Endothelial cell of umbilical vein (primary cell): Measurements from ENCODE around the gene HOXB4. TPM values are rescaled to one million over a fixed set of nuclear protein-coding genes. Genes with fewer than 3 reads are reported as not detected.

Experiments
- Bru-seq: library from RNA; stranded (reverse); fragments of 400-500 nt; gene quantifications from one replicate; lab custom pipeline; 2021; lab: Mats Ljungman, UMichigan
- BruChase-seq, 2 experiments: library from RNA; stranded (reverse); fragments of 400-500 nt; gene quantifications; one replicate each; lab custom pipeline; 2021; lab: Mats Ljungman, UMichigan
- BruUV-seq: library from RNA; stranded (reverse); fragments of 400-500 nt; replicated peaks from 2 replicates; lab custom pipeline; 2021; lab: Mats Ljungman, UMichigan
- CTCF ChIA-PET: fragments of 300-600, 350-600 bp; sonication (Branson Sonifier 250); formaldehyde crosslinking; loops from one replicate; lab custom pipeline; 2021; ENCODE audit warnings: antibody characterized with exemption, inconsistent platforms; lab: Charles Lee
- POLR2A ChIA-PET: fragments of 300-600, 350-600 bp; sonication (Branson Sonifier 250); formaldehyde crosslinking; loops from one replicate; lab custom pipeline; 2021; ENCODE audit warnings: antibody characterized with exemption, inconsistent platforms; lab: Charles Lee
- DNase-seq: peaks from one replicate; pipeline ENCODE4 v3.0.0-alpha.2; 2011; ENCODE audit warnings: low read depth, low spot score
- FAIRE-seq: peaks from 2 replicates; lab custom pipeline; 2011; peaks lifted over from hg19 to GRCh38; lab: Jason Lieb, UNC
- H2AFZ ChIP-seq: 2 replicates; pipeline ENCODE4 v1.6.0; 2012; ENCODE audit warnings: low read depth, low read length, control low read depth, inconsistent platforms
- H3K27ac ChIP-seq: 2 replicates; pipeline ENCODE4 v1.5.1; 2011; ENCODE audit warnings: low read depth, mild to moderate bottlenecking, control low read depth, low read length, moderate library complexity; ENCODE audit not compliant: insufficient read depth
- H3K27me3 ChIP-seq, 2 experiments: 2 replicates each; pipeline versions ENCODE4 v1.6.0 to v1.6.1; 2011; ENCODE audit warnings: low read length in 2 of 2, mixed read lengths in 1 of 2; ENCODE audit not compliant: control insufficient read depth in 2 of 2, insufficient read depth in 2 of 2
- H3K36me3 ChIP-seq, 2 experiments: 2 replicates in 1 of 2; 3 replicates in 1 of 2; pipeline ENCODE4 v1.5.1; 2011; ENCODE audit warnings: low read length in 2 of 2, mild to moderate bottlenecking in 1 of 2, moderate library complexity in 1 of 2; ENCODE audit not compliant: control insufficient read depth in 2 of 2, insufficient read depth in 2 of 2; ENCODE audit errors: extremely low read depth in 1 of 2
- H3K4me1 ChIP-seq: 3 replicates; pipeline ENCODE4 v1.5.1; 2011; ENCODE audit warnings: mild to moderate bottlenecking, low read length; ENCODE audit not compliant: control insufficient read depth, insufficient read depth; ENCODE audit errors: extremely low read depth
- H3K4me2 ChIP-seq: 2 replicates; pipeline ENCODE4 v1.6.1; 2011; ENCODE audit warnings: low read length, control low read depth, mixed read lengths; ENCODE audit not compliant: insufficient read depth
- H3K4me3 ChIP-seq, 3 experiments: fragments of 200-600 bp in 1 of 3; sonication (generic), shearing (Covaris generic) in 1 of 3; replicated peaks in 1 of 3; 2 replicates each; pipeline ENCODE4 v1.5.1; 2011 to 2016; ENCODE audit warnings: control low read depth in 3 of 3, low read length in 3 of 3, mild to moderate bottlenecking in 2 of 3, inconsistent platforms in 1 of 3, low read depth in 1 of 3, moderate library complexity in 1 of 3; ENCODE audit not compliant: insufficient read depth in 1 of 3
- H3K79me2 ChIP-seq: 2 replicates; pipeline ENCODE4 v1.6.0; 2012; ENCODE audit warnings: low read length, inconsistent platforms; ENCODE audit not compliant: control insufficient read depth, insufficient read depth
- H3K9ac ChIP-seq: replicated peaks from 2 replicates; pipeline ENCODE3; 2011; ENCODE audit warnings: low read length, control low read depth; ENCODE audit not compliant: insufficient read depth; ENCODE audit errors: extremely low read depth
- H3K9me1 ChIP-seq: replicated peaks from 3 replicates; pipeline ENCODE4 v1.6.0; 2011; ENCODE audit warnings: mild to moderate bottlenecking, low read length; ENCODE audit not compliant: control insufficient read depth, insufficient read depth; ENCODE audit errors: extremely low read depth
- H3K9me3 ChIP-seq: replicated peaks from 2 replicates; pipeline ENCODE4 v1.5.1; 2012; ENCODE audit warnings: low read length, inconsistent platforms; ENCODE audit not compliant: control insufficient read depth, insufficient read depth
- H4K20me1 ChIP-seq: replicated peaks from 2 replicates; pipeline ENCODE3; 2011; ENCODE audit warnings: mild to moderate bottlenecking, low read length; ENCODE audit not compliant: control insufficient read depth, insufficient read depth; ENCODE audit errors: extremely low read depth
- EZH2 ChIP-seq: IDR thresholded peaks from 2 replicates; pipeline ENCODE4 v1.6.1; 2012; ENCODE audit warnings: borderline replicate concordance, low read depth, mild to moderate bottlenecking, moderate library complexity, low read length, inconsistent platforms; ENCODE audit not compliant: severe bottlenecking
- FOS ChIP-seq: IDR thresholded peaks from 2 replicates; pipeline ENCODE4 v1.6.1; 2011; ENCODE audit warnings: mild to moderate bottlenecking, low read length, moderate library complexity, borderline replicate concordance; ENCODE audit not compliant: insufficient read depth
- JUN ChIP-seq: IDR thresholded peaks from 2 replicates; pipeline ENCODE4 v1.6.1; 2011; ENCODE audit warnings: borderline replicate concordance, low read depth; ENCODE audit not compliant: insufficient read length, insufficient read depth
- MAX ChIP-seq: IDR thresholded peaks from 2 replicates; pipeline ENCODE4 v1.6.1; 2011; ENCODE audit not compliant: insufficient read depth, insufficient read length
- dilution Hi-C: fragments of 300-500 bp; cut with MboI; formaldehyde crosslinking; loops from one replicate; pipeline ENCODE4 v1.15.0; 2019; ENCODE audit warnings: low sequenced_read_pairs; ENCODE audit not compliant: extremely low pct_ligation_motif_present
- intact Hi-C: fragments of 100-400 bp; cut with micrococcal nuclease; formaldehyde crosslinking; loops from one replicate; pipeline ENCODE4 v1.10.0; 2022
- long read RNA-seq: library from polyadenylated mRNA; stranded (forward); transcript quantifications from one replicate; pipeline ENCODE4 v2.0.0, GENCODE V29; 2021
- polyA minus RNA-seq, 3 experiments: library from RNA; depleted of rRNA, polyadenylated mRNA; stranded (reverse); fragments of >200 nt; gene quantifications; 1 replicate in 1 of 3; 2 replicates in 2 of 3; pipeline ENCODE4 v1.2.3, GENCODE V29; 2011
- polyA plus RNA-seq, 4 experiments: library from polyadenylated mRNA; depleted of rRNA in 3 of 4; stranded (reverse) in 3 of 4; unstranded in 1 of 4; fragments of >200 nt; gene quantifications; 2 replicates each; pipeline versions ENCODE4 v1.2.1 to v1.2.3, GENCODE V29; 2011 to 2012; ENCODE audit warnings: missing spikeins in 1 of 4
- total RNA-seq: library from RNA; stranded (reverse); gene quantifications from 2 replicates; pipeline ENCODE4 v1.2.3, GENCODE V29; 2021

The HOXB4 gene
- total RNA-seq (11.2 and 13.1 TPM in 2 replicates), polyA plus RNA-seq (4.6 and 5.4 TPM in 2 replicates), polyA minus RNA-seq (3.6 and 4.6 TPM in 2 replicates), Bru-seq, nascent RNA (percentile 74 among the genes with signal in this experiment), BruChase-seq, experiment 1, labeled RNA remaining after a 6-hour chase (percentile 93 among the genes with signal in this experiment), BruChase-seq, experiment 2, labeled RNA remaining after a 2-hour chase (percentile 94 among the genes with signal in this experiment)
- 2.5 and 3.3 TPM in 2 replicates for polyA plus RNA-seq (2011; cell fraction: cytosol; rRNA removed)
- 13.6 and 14.6 TPM in 2 replicates for polyA plus RNA-seq (2011; cell fraction: nucleus; rRNA removed)
- polyA plus RNA-seq (2012) = 5.2 and 5.6 TPM in 2 replicates
- polyA minus RNA-seq (2011; cell fraction: cytosol; rRNA and poly(A)+ RNA removed) = 0.51 TPM
- 8.2 and 8.8 TPM in 2 replicates for polyA minus RNA-seq (2011; cell fraction: nucleus; rRNA and poly(A)+ RNA removed)
- long read RNA-seq, transcript HOXB4-201 (2 exons, 3,757 nt) = major isoform, 7 of 16 reads
- long read RNA-seq, partial matches to known transcripts = 8 of 16 reads
- long read RNA-seq, other reads (novel, unspliced or antisense) = 1 of 16 reads

- Histone ChIP-seq H3K27ac (peak within 1 kb of the TSS; percentile 71), H2AFZ (no peak within 1 kb of the TSS), H3K36me3 (peaks cover 0 to 2% of the 10 kb centered on the region in 2 experiments), H4K20me1 (no peaks in the 10 kb centered on the region), H3K4me2 (peak within 1 kb of the TSS; percentile 89), H3K27me3 (no peaks in the 10 kb centered on the region), H3K4me3 (peak within 1 kb of the TSS; percentile 69 to 86 (median 70)), H3K4me1 (peaks cover 69% of the 10 kb centered on the region), H3K9me3 (no peaks in the 10 kb centered on the region), H3K79me2 (peaks cover 93% of the 10 kb centered on the region), H3K9me1 (no peaks in the 10 kb centered on the region), H3K9ac (peak within 1 kb of the TSS; percentile 74)
- POLR2A ChIA-PET = interaction anchor here (0.8 kb wide), 1 partner anchor 22 kb away, joined by 4 read pairs; no protein-coding TSS in a partner anchor
- FAIRE-seq (peak; percentile 92), DNase-seq (peak; percentile 90)
- intact Hi-C loops (no loop called here), dilution Hi-C loops (no loop called here)
- BruUV-seq = no TSS peak
- TF ChIP-seq JUN (no peak), EZH2 (no peak), MAX (peak; percentile 87), FOS (peak; percentile 8)
- CTCF ChIA-PET = interaction anchor here (1.0 to 1.4 kb wide), 3 partner anchors 9 to 37 kb away, joined by 3 to 5 read pairs (median 3); no protein-coding TSS in a partner anchor
These were observed at the start of gene HOXB4 for GRCh38 chr17:48577946-48578615. Gene HOXB4, minus strand, starts transcription at chr17:48578350. Its CDS starts 31 bp downstream, at chr17:48578319.
